H9 (cell line): ENCODE results near the gene KIRREL3. TPM values are rescaled to one million over a fixed set of nuclear protein-coding genes. Genes with fewer than 3 reads are reported as not detected.

ENCODE experiments used
- DNase-seq: peaks from one replicate; pipeline ENCODE4 v3.0.0-alpha.2; 2017
- H2AFZ ChIP-seq: one replicate; pipeline ENCODE4 v1.6.1; 2013; ENCODE audit warnings: mild to moderate bottlenecking, low read length, control low read depth, moderate library complexity
- H2AK5ac ChIP-seq: 2 replicates; pipeline ENCODE4 v1.6.1; 2013; ENCODE audit warnings: low read length, control low read depth, mixed read lengths; ENCODE audit not compliant: insufficient read length
- H2BK120ac ChIP-seq: one replicate; pipeline ENCODE4 v1.6.1; 2013; ENCODE audit warnings: low read depth, mild to moderate bottlenecking, low read length, control low read depth, inconsistent platforms; ENCODE audit not compliant: poor library complexity, severe bottlenecking
- H2BK12ac ChIP-seq: 2 replicates; pipeline ENCODE4 v1.6.1; 2013; ENCODE audit warnings: low read length, control low read depth, mixed read lengths, low read depth; ENCODE audit not compliant: insufficient read length
- H2BK15ac ChIP-seq: 2 replicates; pipeline ENCODE4 v1.6.1; 2013; ENCODE audit warnings: low read depth, low read length, control low read depth
- H2BK20ac ChIP-seq: one replicate; pipeline ENCODE4 v1.6.1; 2013; ENCODE audit warnings: low read depth, mild to moderate bottlenecking, low read length, control low read depth, inconsistent platforms; ENCODE audit not compliant: poor library complexity, severe bottlenecking
- H2BK5ac ChIP-seq: 2 replicates; pipeline ENCODE4 v1.6.1; 2013; ENCODE audit warnings: low read length, control low read depth, mixed read lengths; ENCODE audit not compliant: insufficient read length
- H3K14ac ChIP-seq: 2 replicates; pipeline ENCODE4 v1.6.1; 2013; ENCODE audit warnings: low read length, control low read depth; ENCODE audit not compliant: insufficient read depth
- H3K18ac ChIP-seq: 2 replicates; pipeline ENCODE4 v1.6.1; 2013; ENCODE audit warnings: low read depth, mild to moderate bottlenecking, mixed read lengths, low read length, control low read depth; ENCODE audit not compliant: insufficient read length
- H3K23ac ChIP-seq: 2 replicates; pipeline ENCODE4 v1.6.1; 2013; ENCODE audit warnings: low read length, control low read depth, mixed read lengths, low read depth; ENCODE audit not compliant: insufficient read length
- H3K23me2 ChIP-seq: 2 replicates; pipeline ENCODE4 v1.6.1; 2013; ENCODE audit warnings: low read depth, mild to moderate bottlenecking, mixed read lengths, low read length, control low read depth; ENCODE audit not compliant: insufficient read length, poor library complexity, severe bottlenecking
- H3K27ac ChIP-seq: 2 replicates; pipeline ENCODE4 v1.5.1; 2013; ENCODE audit warnings: low read length, control low read depth, mixed read lengths, low read depth; ENCODE audit not compliant: insufficient read length
- H3K27me3 ChIP-seq: 2 replicates; pipeline ENCODE4 v1.6.1; 2013; ENCODE audit warnings: low read length, control low read depth, inconsistent platforms; ENCODE audit not compliant: insufficient read depth
- H3K4ac ChIP-seq: 2 replicates; pipeline ENCODE4 v1.6.1; 2013; ENCODE audit warnings: low read depth, mild to moderate bottlenecking, control low read depth, inconsistent platforms, low read length, moderate library complexity
- H3K4me1 ChIP-seq: 2 replicates; pipeline ENCODE4 v1.6.1; 2013; ENCODE audit warnings: low read length, control low read depth, inconsistent platforms; ENCODE audit not compliant: insufficient read depth
- H3K4me2 ChIP-seq: 2 replicates; pipeline ENCODE4 v1.6.1; 2013; ENCODE audit warnings: low read length, control low read depth, mixed read lengths; ENCODE audit not compliant: insufficient read length, insufficient read depth
- H3K56ac ChIP-seq: 2 replicates; pipeline ENCODE4 v1.6.1; 2013; ENCODE audit warnings: low read depth, mild to moderate bottlenecking, mixed read lengths, low read length, control low read depth; ENCODE audit not compliant: insufficient read length
- H3K79me1 ChIP-seq: 2 replicates; pipeline ENCODE4 v1.6.1; 2013; ENCODE audit warnings: low read depth, mild to moderate bottlenecking, moderate library complexity, low read length, control low read depth, inconsistent platforms; ENCODE audit not compliant: insufficient read depth, poor library complexity, severe bottlenecking
- H3K79me2 ChIP-seq: 2 replicates; pipeline ENCODE4 v1.6.1; 2013; ENCODE audit warnings: low read length, control low read depth, inconsistent platforms; ENCODE audit not compliant: insufficient read depth
- H3K9ac ChIP-seq: 2 replicates; pipeline ENCODE4 v1.6.1; 2013; ENCODE audit warnings: low read length, control low read depth, mixed read lengths; ENCODE audit not compliant: insufficient read length; ENCODE audit errors: extremely low read depth
- H3K9me3 ChIP-seq: one replicate; pipeline ENCODE4 v1.6.1; 2013; ENCODE audit warnings: low read depth, low read length, inconsistent platforms; ENCODE audit not compliant: control insufficient read depth
- H3T11ph ChIP-seq: one replicate; pipeline ENCODE4 v1.6.1; 2013; ENCODE audit warnings: mild to moderate bottlenecking, low read length, control low read depth, inconsistent platforms
- H4K20me1 ChIP-seq: one replicate; pipeline ENCODE4 v1.6.1; 2013; ENCODE audit not compliant: control insufficient read depth, insufficient read length, insufficient read depth
- H4K5ac ChIP-seq: 2 replicates; pipeline ENCODE4 v1.6.1; 2013; ENCODE audit warnings: low read depth, mild to moderate bottlenecking, mixed read lengths, low read length, control low read depth; ENCODE audit not compliant: insufficient read length
- H4K8ac ChIP-seq: replicated peaks from 2 replicates; pipeline ENCODE4 v1.6.1; 2013; ENCODE audit warnings: low read length, control low read depth, mixed read lengths, low read depth; ENCODE audit not compliant: insufficient read length
- H4K91ac ChIP-seq: 2 replicates; pipeline ENCODE4 v1.6.1; 2013; ENCODE audit warnings: low read depth, mild to moderate bottlenecking, moderate library complexity, mixed read lengths, low read length, control low read depth; ENCODE audit not compliant: insufficient read length
- H3K27ac Mint-ChIP-seq, 3 experiments: 2 replicates in 2 of 3; 3 replicates in 1 of 3; pipeline ENCODE4 v1.8.0; 2020 to 2021; ENCODE audit warnings: mixed read lengths in 3 of 3, mild to moderate bottlenecking in 1 of 3, moderate library complexity in 1 of 3
- H3K27me3 Mint-ChIP-seq: 2 replicates; pipeline ENCODE4 v1.8.0; 2021; ENCODE audit warnings: low read depth, mild to moderate bottlenecking, moderate library complexity, mixed read lengths
- H3K36me3 Mint-ChIP-seq, 3 experiments: 2 replicates in 2 of 3; 3 replicates in 1 of 3; pipeline ENCODE4 v1.8.0; 2020 to 2021; ENCODE audit warnings: low read depth in 3 of 3, mixed read lengths in 3 of 3; ENCODE audit not compliant: insufficient read depth in 1 of 3
- H3K4me1 Mint-ChIP-seq, 2 experiments: 2 replicates each; pipeline ENCODE4 v1.8.0; 2020; ENCODE audit warnings: mixed read lengths in 2 of 2
- H3K4me3 Mint-ChIP-seq, 2 experiments: 2 replicates in 1 of 2; 3 replicates in 1 of 2; pipeline ENCODE4 v1.8.0; 2020 to 2021; ENCODE audit warnings: mild to moderate bottlenecking in 2 of 2, mixed read lengths in 2 of 2, moderate library complexity in 1 of 2
- H3K9me3 Mint-ChIP-seq, 2 experiments: 2 replicates in 1 of 2; 3 replicates in 1 of 2; pipeline ENCODE4 v1.8.0; 2020; ENCODE audit warnings: mild to moderate bottlenecking in 2 of 2, mixed read lengths in 2 of 2, moderate library complexity in 1 of 2
- CTCF ChIP-seq: fragments of 200-600 bp; sonication (generic); conservative IDR thresholded peaks from 3 replicates; pipeline ENCODE4 v1.8.0; 2021; ENCODE audit warnings: antibody characterized with exemption, mild to moderate bottlenecking
- WGBS: extraction: QIAGEN DNeasy Blood & Tissue Kit; methylation state at CpG from one replicate; pipeline ENCODE4 v1.1.7; 2013; ENCODE audit warnings: missing lambda C conversion rate, low lambda C conversion rate, mixed read lengths; ENCODE audit not compliant: insufficient read length; ENCODE audit errors: extremely low coverage; 5-methylcytosine and 5-hydroxymethylcytosine counted together
- total RNA-seq: library from RNA; stranded (reverse); gene quantifications from 2 replicates; pipeline ENCODE4 v1.2.1, GENCODE V29; 2021

Gene KIRREL3
- total RNA-seq, 1 experiment from 2014 or later = 0.17 TPM

- Mint-ChIP-seq H3K36me3 (no peaks in the 10 kb centered on the region), H3K9me3 (no peaks in the 10 kb centered on the region), H3K27me3 (peaks cover 3% of the 10 kb centered on the region), H3K4me1 (peaks cover 33 to 42% of the 10 kb centered on the region in 2 experiments), H3K27ac (peak overlapping the region in 1 of 3 experiments; percentile 49; a peak in 1 of 7 replicates), H3K4me3 (no peak overlapping the region)
- H3K23ac ChIP-seq = no peak overlapping the region
- no peaks in the 10 kb centered on the region for H3K23me2 ChIP-seq
- H3K14ac ChIP-seq = no peak overlapping the region
- no peak overlapping the region for H3K56ac ChIP-seq
- no peaks in the 10 kb centered on the region for H4K20me1 ChIP-seq
- no peak for DNase-seq
- H3K79me2 ChIP-seq = no peaks in the 10 kb centered on the region
- H2BK120ac ChIP-seq = no peak overlapping the region
- H2AK5ac ChIP-seq = no peak overlapping the region
- H2BK5ac ChIP-seq = no peak overlapping the region
- H3K4ac ChIP-seq = no peak overlapping the region
- no peak for TF ChIP-seq CTCF
- no peak overlapping the region for H4K8ac ChIP-seq
- no peak overlapping the region for H2BK15ac ChIP-seq
- H3K27ac ChIP-seq = no peak overlapping the region
- WGBS = no CpG with 5 or more reads among the region's 9 CpGs
- H3K4me2 ChIP-seq = no peak overlapping the region
- H3K4me1 ChIP-seq = peaks cover 7% of the 10 kb centered on the region
- no peaks in the 10 kb centered on the region for H3K79me1 ChIP-seq
- H2AFZ ChIP-seq = no peak overlapping the region
- no peak overlapping the region for H4K91ac ChIP-seq
- no peak overlapping the region for H2BK20ac ChIP-seq
- no peaks in the 10 kb centered on the region for H3K9me3 ChIP-seq
- H3K9ac ChIP-seq = no peak overlapping the region
- H3K18ac ChIP-seq = no peak overlapping the region
- H2BK12ac ChIP-seq = no peak overlapping the region
- no peak overlapping the region for H3T11ph ChIP-seq
- H3K27me3 ChIP-seq = no peaks in the 10 kb centered on the region
- H4K5ac ChIP-seq = no peak overlapping the region
Measured at GRCh38 chr11:126738295-126739031, 262.1 kb downstream of the KIRREL3 start.
